ENCODE data around the gene MME.

- TF ChIP-seq POLR2AphosphoS5 (IDR thresholded peaks at IDR 0.05; ENCODE audit: low read depth, low read length) (no peak), CTCF (IDR thresholded peaks at IDR 0.05) (no peak), REST (IDR thresholded peaks at IDR 0.05; ENCODE audit: insufficient read depth in 1 of 2, low read depth in 2 of 2, low read length in 1 of 2) (no peak), TCF7L2 (IDR thresholded peaks at IDR 0.05; ENCODE audit: low read depth, low read length) (no peak), SIN3A (IDR thresholded peaks at IDR 0.05; ENCODE audit: borderline replicate concordance, insufficient read depth, low read depth, low read length) (no peak)
These were observed 47.2 kb upstream of the MME start for GRCh38 chr3:155032918-155033317.

Data from Panc1 (cell line).